Non-pigmented ciliary epithelial cell (primary cell): ENCODE data around the gene NHSL1.

Experiments used
- DNase-seq: peaks from one replicate; pipeline ENCODE4 v3.0.0-alpha.2; 2010; ENCODE audit warnings: low read depth

Gene NHSL1

GRCh38 chr6:138401960-138402837 is 97.1 kb downstream of the NHSL1 start:
- DNase-seq, result no peak

- DNase-seq, result no peak
Observed at GRCh38 chr6:138400326-138400725, 99.0 kb downstream of the NHSL1 start.

DNA sequence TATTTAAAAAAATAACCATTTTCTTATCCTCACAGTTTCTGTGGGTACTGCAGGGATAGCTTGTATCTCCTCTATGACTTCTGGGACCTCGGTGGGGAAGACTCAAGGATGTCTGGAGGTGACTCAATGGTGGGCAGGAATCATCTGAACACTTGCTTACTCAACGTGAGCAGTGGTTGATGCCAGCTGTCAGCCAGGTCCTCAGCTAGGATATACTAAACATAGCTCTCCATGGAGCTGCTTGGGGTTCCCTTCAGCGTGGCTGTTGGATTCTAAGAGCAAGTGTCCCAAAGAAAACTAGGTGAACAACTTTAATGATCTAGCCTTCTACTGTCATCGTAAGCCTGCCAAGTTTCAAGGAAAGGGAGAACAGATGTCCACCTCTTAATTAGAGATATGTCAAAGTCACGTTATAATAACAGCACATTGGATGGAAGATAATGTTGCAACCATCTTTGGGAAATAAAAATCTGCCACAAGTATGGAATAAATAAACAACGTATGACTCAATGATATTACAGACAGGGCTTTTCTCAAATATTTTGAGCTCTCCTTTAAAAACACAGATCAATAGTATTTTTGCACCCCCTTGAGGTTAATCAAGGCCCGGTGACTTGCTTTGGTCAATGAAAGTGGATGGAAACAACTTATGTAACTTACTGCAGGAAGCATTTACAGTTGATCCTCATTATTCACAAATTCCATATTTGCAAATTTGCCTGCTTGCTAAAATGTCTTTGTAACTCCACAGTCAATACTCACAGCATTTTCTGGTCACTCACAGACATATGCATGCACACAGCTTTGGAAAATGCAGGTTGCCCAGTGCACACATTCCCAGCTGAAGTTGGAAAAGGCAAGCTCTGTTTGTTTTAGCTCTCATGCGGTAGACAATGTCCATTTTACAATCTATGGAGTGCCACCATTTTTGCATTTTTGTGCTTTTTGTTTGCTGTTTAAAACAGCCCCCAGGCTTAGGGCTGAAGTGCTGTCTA is 101.9 kb downstream of the NHSL1 start:
- DNase-seq, result no peak

GRCh38 chr6:138396709-138397108 is 102.6 kb downstream of the NHSL1 start:
- no peak for DNase-seq

DNA sequence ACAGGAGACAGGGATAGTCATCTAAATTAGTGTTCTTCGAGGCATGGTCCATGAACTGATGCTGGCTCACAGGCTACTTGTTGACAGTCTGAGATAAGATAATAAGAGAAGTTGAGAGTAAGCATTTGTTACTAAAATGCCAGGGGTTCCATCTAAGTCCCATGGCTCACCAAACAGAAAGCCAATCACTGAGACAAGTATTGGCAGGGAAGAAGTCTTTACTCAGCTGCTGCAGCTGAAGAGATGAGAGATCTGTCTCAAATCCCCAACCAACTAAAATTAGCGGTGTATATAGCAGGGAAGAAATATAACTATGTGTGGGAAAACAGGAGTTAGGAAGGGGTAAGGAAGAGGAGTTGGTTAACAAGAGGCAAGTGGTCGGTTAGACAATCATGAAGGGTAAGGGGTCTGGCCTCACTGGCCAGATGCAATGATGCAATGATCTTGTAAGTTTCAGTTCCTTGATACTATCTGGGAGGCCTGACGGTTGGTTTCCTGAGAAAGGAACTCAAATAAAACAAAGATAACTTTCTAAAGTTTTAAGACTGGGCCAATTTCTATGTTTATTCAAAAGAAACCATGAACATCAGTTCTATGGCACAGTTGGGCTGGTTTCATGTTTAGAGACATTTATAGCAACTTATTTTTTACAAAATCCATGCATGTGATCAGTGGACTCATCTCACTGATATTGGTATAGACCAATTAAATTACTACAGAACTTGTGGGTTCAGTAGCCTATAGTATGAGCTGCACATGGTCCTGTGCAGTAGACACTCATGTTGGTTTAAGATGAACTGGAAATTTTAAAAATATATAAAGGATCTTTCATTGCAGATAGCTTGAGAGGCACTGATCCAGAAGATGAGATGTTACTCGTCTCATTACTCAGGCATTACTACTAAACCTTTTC is 105.2 kb downstream of the NHSL1 start:
- no peak for DNase-seq

DNA sequence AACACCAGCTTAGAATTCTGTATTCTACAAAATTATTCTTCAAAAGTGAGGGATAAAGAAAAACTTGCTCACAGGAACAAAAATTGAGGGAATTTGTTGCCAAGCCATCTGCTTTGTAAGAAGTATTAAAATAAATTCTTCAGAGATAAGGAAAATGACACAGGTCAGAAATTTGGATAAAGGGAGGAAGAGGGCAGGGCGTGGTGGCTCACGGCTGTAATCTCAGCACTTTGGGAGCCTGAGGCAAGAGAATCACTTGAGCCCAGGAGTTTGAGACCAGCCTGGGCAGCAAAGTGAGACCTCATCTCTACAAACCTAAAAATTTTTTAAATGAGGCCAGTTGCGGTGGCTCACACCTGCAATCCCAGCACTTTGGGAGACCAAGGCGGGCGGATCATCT is 109.7 kb downstream of the NHSL1 start:
- DNase-seq, result no peak

DNA sequence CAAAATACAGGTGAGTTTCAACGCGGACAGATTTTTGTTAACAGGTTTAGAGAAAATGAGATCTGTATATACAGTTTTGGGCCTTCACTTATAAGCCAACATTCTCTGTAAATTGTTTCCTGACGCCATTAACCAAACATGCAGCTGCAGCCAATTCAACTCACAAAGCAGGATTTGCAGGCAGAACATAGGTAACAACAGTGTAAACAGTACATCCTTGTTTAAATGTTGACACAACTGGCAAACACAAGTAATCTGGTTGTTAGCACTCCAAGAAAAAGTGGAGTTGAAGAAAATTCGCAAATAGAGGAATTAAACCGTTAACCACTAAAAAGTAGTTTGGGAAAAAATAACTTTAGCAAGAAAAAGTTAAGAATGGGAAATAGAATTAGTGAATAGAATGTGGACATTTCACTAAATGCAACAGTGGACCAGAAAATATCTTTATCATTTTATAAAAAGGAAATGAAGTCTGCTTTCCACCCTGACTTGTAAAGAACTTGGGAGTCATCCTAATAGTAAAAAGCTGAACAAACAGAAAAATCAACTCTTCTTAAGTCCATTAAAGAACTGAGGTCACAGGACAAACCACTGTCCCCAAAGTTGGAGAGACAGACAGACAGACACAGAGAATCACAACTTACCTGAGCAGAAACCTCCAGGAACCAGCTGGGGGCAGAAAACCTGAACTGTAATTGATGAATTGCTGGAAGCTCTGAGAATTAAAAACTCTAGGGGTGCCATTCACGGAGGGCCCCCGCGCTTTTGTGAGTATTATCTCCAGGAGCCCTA is 111.5 kb downstream of the NHSL1 start:
- DNase-seq, result no peak

DNA sequence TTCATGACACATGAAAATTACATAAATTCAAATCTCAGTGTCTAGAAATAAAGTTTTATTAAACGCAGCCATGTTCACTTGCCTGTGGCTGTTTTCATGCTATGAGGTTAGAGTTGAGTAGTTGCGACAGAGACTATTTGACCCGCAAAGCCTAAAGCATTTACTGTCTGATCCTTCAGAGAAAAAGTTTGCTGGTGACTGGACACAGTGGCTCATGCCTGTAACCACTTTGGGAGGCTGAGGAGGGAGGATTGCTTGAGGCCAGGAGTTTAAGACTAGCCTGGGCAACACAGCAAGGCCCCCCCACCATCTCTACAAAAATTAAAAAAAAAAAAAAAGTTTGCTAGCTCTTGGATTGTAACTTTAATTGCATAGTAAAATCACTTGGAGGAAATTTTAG is 112.4 kb downstream of the NHSL1 start:
- DNase-seq, result no peak

DNA sequence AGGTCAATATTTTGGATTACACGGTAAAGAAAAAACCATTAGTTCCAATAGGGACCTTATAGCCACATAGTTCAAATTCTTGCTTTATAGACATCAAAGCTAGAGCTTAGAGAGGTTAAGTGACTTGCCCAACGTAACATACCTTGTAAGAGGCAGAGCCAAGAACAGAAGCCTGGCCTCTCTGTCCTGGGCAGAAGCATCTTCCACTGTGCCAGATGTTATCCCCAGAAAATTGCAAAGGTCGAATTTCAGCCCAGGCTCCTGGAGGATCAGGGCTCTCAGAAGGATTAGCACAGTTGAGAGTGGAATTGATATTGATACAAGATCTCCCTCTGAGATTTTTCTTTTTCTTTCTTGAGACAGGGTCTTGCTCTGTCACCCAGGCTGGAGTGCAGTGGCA is 115.5 kb downstream of the NHSL1 start:
- DNase-seq, result no peak

DNA sequence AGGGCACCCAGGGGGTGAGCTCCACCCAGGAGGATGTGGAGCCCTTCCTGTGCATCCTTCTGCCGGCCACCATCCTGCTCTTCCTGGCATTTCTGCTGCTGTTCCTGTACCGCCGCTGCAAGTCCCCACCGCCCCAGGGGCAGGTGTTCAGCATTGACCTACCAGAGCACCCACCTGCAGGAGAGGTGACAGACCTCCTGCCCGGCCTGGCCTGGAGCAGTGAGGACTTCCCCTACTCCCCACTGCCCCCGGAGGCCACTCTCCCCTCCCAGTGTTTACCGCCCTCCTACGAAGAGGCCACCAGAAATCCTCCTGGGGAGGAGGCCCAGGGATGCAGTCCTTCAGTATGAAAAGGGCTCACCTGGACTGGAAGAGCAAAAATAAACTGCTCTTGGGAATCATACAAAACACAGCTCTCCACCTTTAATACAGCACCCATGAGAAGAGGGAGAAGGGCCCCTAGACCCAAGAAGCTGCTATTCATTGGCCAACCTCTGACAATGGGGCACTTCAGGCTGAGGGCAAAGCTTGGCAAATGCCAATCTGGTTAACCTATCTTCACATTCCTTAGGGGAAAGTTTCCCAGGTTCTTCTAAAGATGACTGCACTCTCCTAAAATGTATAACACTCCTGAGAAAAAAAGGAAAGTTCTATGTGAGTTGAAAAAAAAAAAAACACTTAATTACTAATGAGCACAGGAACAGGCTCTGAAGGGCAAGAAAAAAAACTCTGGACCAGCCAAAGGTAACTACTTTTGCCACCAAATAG is 116.6 kb downstream of the NHSL1 start:
- no peak for DNase-seq

- no peak for DNase-seq
Observed at GRCh38 chr6:138378463-138378862, 120.8 kb downstream of the NHSL1 start.

- DNase-seq, result no peak
Observed at GRCh38 chr6:138377844-138378243, 121.5 kb downstream of the NHSL1 start, which contains the start of gene SMIM28. SMIM28 (plus strand) TSS chr6:138377905; CDS start chr6:138378073, 168 bp downstream.

DNA sequence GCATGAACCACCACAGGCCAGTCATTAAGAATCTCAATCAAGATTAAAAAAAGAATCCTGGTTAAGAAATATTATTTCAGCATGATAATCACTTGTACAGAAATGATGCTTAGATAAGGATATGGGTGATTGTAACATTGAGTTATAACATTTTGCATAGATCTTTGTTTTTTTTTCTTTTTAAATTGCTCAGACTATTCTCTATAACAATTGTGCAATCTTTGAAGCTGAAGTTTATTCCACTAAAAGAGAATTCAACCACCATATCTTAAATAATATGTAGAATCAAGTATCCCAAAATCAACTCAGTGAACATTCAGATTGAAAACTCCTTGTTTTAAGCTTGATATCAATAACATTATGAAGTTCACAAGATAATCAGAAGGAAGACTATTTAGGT is 122.3 kb downstream of the NHSL1 start:
- DNase-seq, result no peak

DNA sequence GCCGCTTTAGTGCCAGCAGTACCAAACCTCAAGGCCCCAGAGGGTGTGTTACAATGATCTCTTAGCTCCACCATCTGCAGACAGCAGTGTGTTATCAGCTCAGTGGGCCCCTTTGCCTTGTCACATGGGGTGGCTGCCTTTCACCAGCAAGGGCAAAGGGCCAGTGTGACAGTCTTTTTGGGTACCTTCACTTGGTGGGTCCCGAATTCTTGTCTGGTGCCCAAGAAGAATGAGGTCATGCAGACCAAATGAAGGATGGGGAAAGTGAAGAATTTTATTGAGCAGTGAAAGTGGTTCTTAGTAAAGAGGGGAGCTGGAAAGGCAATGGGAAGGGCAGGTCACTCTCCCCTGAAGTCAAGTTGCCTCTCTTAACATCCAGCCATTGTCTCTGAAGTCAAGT is 124.5 kb downstream of the NHSL1 start:
- no peak for DNase-seq

DNA sequence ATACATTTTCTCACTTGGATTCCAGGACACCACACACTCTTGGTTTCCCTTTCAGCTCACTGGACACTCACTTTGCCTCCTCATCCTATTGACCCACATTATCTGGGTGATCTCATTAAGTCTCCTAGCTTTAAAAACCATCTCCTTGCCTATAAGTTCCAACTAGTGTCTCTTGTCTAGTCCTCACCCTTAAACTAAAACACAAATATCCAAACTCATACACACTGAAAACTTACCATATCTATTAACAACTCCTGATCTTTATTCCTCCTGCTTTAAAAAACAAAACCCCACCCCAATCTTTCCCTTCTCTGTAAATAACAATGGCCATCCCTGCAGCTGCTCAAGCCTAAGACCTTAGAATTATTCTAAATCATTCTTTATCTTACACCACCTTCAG is 125.1 kb downstream of the NHSL1 start:
- DNase-seq, result no peak

- peak; percentile 31 for DNase-seq
Observed at GRCh38 chr6:138372711-138373463, 126.4 kb downstream of the NHSL1 start.
